Ramos (cell line): ENCODE data around the gene KRT82.
"Not testable (repeated sequence)": the region's sequence is repeated elsewhere in the genome, so short reads cannot be mapped to it uniquely, and the experiment has no call there.

Experiments used
- in situ Hi-C: fragments of 300-500 bp; cut with MboI; formaldehyde crosslinking; loops from one replicate; pipeline ENCODE4 v1.14.3; 2022; ENCODE audit warnings: low sequenced_read_pairs; ENCODE audit not compliant: unreplicated experiment

The KRT82 gene

GRCh38 chr12:52405922-52406385, at the start of gene KRT82:
TSS of gene KRT82 (minus strand) at chr12:52406335. CDS start at chr12:52406277, 58 bp downstream.
- in situ Hi-C loops = no loop called here

GRCh38 chr12:52455821-52456220, 49.7 kb upstream of the KRT82 start:
- in situ Hi-C loops = no loop called here

GRCh38 chr12:52454411-52455201, 48.5 kb upstream of the KRT82 start:
- in situ Hi-C loops = no loop called here

GRCh38 chr12:52452101-52452500, 46.0 kb upstream of the KRT82 start, which contains the start of gene KRT6B:
TSS of gene KRT6B (minus strand) at chr12:52452146. CDS start at chr12:52452078, 68 bp downstream.
- in situ Hi-C loops = no loop called here

- in situ Hi-C loops = no loop called here
Observed at GRCh38 chr12:52448228-52448627, 42.1 kb upstream of the KRT82 start.

GRCh38 chr12:52447196-52447595, 41.1 kb upstream of the KRT82 start:
- in situ Hi-C loops = not testable (repeated sequence)

- in situ Hi-C loops = no loop called here
Observed at GRCh38 chr12:52446367-52447045, 40.4 kb upstream of the KRT82 start.

- in situ Hi-C loops = no loop called here
Observed at GRCh38 chr12:52445876-52446275, 39.7 kb upstream of the KRT82 start.

- in situ Hi-C loops = no loop called here
Observed at GRCh38 chr12:52444647-52445595, 38.8 kb upstream of the KRT82 start.

GRCh38 chr12:52443966-52444365, 37.8 kb upstream of the KRT82 start:
- in situ Hi-C loops = no loop called here

- in situ Hi-C loops = no loop called here
Observed at GRCh38 chr12:52442600-52443061, 36.5 kb upstream of the KRT82 start.

- in situ Hi-C loops = no loop called here
Observed at GRCh38 chr12:52441320-52441911, 35.3 kb upstream of the KRT82 start.

- in situ Hi-C loops = no loop called here
Observed at GRCh38 chr12:52440821-52441319, 34.7 kb upstream of the KRT82 start.

GRCh38 chr12:52439845-52440244, 33.7 kb upstream of the KRT82 start:
- in situ Hi-C loops = no loop called here

- in situ Hi-C loops = no loop called here
Observed at GRCh38 chr12:52439420-52439819, 33.3 kb upstream of the KRT82 start.

GRCh38 chr12:52438305-52439301, 32.5 kb upstream of the KRT82 start:
- in situ Hi-C loops = no loop called here

GRCh38 chr12:52437508-52437907, 31.4 kb upstream of the KRT82 start:
- in situ Hi-C loops = no loop called here

GRCh38 chr12:52436828-52437474, 30.8 kb upstream of the KRT82 start:
- in situ Hi-C loops = no loop called here
